Peyer's patch (tissue), 4 donors: Measurements from ENCODE around the gene ANO4. TPM values are rescaled to one million over a fixed set of nuclear protein-coding genes. Genes with fewer than 3 reads are reported as not detected.

Experiments
- DNase-seq, 3 donors: peaks; one replicate each; pipeline ENCODE4 v3.0.0-alpha.2; 2017 to 2019
- H3K27ac ChIP-seq, 4 donors: fragments of 200-600 bp; sonication (generic); one replicate each; pipeline ENCODE4 v1.5.1; 2016 to 2019
- H3K27me3 ChIP-seq, 2 donors: fragments of 200-600 bp; sonication (generic); one replicate each; pipeline ENCODE4 v1.5.1; 2019
- H3K36me3 ChIP-seq, 3 donors: fragments of 200-600 bp; sonication (generic); one replicate each; pipeline ENCODE4 v1.5.1; 2016 to 2019
- H3K4me1 ChIP-seq, 4 donors: fragments of 200-600 bp; sonication (generic); one replicate each; pipeline ENCODE4 v1.5.1; 2016 to 2019
- H3K4me3 ChIP-seq, 4 donors: fragments of 200-600 bp; sonication (generic); 1 replicate in 3 of 4; 2 replicates in 1 of 4; pipeline ENCODE4 v1.5.1; 2016 to 2019; ENCODE audit warnings: mild to moderate bottlenecking in 1 of 4
- H3K9me3 ChIP-seq, 4 donors: fragments of 200-600 bp; sonication (generic); one replicate each; pipeline ENCODE4 v1.5.1; 2016 to 2019; ENCODE audit warnings: mild to moderate bottlenecking in 1 of 4
- POLR2A ChIP-seq, 2 donors: fragments of 450-650 bp; IDR thresholded peaks; one replicate each; pipeline ENCODE4 v1.5.1; 2017; ENCODE audit warnings: antibody characterized with exemption in 2 of 2, mild to moderate bottlenecking in 2 of 2, moderate library complexity in 2 of 2
- total RNA-seq, 4 donors: library from RNA; depleted of rRNA; stranded (reverse); fragments of >200 nt; gene quantifications; one replicate each; pipeline ENCODE4 v1.1.0, GENCODE V29; 2016
- TF ChIP-seq, protein P1 (sequence below), 6 experiments: fragments of 450-650 bp in 4 of 6; fragments of 200-600 bp in 2 of 6; sonication (generic) in 1 of 6; IDR thresholded peaks; one replicate each; pipeline ENCODE4 v1.5.1; 2017 to 2019; ENCODE audit warnings: antibody characterized with exemption in 6 of 6, mild to moderate bottlenecking in 3 of 6, moderate library complexity in 1 of 6

Gene ANO4
- total RNA-seq, 4 donors from 2014 or later: 1.7 TPM; not detected in 3

DNA sequence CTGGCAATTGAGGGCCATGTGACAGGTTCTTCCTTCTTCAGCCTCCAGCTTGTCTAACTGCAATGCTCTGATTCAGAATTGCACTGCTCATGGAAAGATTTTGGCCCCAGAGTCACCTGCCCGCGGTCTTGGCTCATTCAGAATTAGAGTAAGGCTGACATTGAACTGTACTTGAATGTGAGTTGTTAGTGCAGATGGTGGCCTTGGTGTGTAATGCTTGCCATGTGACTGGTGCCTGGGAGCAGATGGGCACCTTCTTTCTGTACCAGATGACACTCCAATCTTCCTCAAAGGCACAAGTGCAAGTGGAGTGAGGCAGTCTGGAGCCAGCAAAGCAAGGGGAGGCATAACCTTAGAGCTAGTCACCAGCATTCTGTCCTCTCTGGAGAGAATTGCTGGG, 36.5 kb upstream of the ANO4 start:
- DNase-seq: no peak
- Histone ChIP-seq H3K27me3 (no peaks in the 10 kb centered on the region), H3K9me3 (no peaks in the 10 kb centered on the region), H3K4me3 (no peak overlapping the region), H3K36me3 (no peaks in the 10 kb centered on the region), H3K4me1 (no peaks in the 10 kb centered on the region), H3K27ac (no peak overlapping the region)
- no peak for TF ChIP-seq POLR2A (IDR thresholded peaks at IDR 0.05)
- TF ChIP-seq, protein P1, sequence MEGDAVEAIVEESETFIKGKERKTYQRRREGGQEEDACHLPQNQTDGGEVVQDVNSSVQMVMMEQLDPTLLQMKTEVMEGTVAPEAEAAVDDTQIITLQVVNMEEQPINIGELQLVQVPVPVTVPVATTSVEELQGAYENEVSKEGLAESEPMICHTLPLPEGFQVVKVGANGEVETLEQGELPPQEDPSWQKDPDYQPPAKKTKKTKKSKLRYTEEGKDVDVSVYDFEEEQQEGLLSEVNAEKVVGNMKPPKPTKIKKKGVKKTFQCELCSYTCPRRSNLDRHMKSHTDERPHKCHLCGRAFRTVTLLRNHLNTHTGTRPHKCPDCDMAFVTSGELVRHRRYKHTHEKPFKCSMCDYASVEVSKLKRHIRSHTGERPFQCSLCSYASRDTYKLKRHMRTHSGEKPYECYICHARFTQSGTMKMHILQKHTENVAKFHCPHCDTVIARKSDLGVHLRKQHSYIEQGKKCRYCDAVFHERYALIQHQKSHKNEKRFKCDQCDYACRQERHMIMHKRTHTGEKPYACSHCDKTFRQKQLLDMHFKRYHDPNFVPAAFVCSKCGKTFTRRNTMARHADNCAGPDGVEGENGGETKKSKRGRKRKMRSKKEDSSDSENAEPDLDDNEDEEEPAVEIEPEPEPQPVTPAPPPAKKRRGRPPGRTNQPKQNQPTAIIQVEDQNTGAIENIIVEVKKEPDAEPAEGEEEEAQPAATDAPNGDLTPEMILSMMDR (IDR thresholded peaks at IDR 0.05): no peak

DNA sequence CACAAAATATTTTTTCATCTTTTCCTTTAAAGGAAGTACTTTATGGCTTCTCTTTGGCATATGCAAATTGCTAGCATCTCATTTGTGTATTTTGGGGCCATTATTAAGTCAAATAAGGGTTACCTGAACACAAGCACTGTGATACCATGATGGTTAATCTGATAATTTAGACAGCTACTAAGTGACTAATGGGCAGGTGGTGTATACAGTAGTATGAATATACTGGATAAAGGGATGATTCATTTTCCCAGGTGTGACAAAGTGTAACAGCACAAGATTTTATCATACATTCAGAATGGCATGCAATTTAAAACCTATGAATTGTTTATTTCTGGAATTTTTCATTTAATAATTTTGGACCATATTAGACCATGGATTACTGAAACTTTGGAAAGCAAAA, 27.2 kb upstream of the ANO4 start:
- H3K4me3 ChIP-seq: no peak overlapping the region
- H3K27ac ChIP-seq: no peak overlapping the region
- no peaks in the 10 kb centered on the region for H3K9me3 ChIP-seq
- no peaks in the 10 kb centered on the region for H3K4me1 ChIP-seq
- H3K27me3 ChIP-seq: no peaks in the 10 kb centered on the region
- TF ChIP-seq, protein P1 (IDR thresholded peaks at IDR 0.05): no peak
- TF ChIP-seq POLR2A (IDR thresholded peaks at IDR 0.05): no peak
- no peak for DNase-seq
- no peaks in the 10 kb centered on the region for H3K36me3 ChIP-seq

DNA sequence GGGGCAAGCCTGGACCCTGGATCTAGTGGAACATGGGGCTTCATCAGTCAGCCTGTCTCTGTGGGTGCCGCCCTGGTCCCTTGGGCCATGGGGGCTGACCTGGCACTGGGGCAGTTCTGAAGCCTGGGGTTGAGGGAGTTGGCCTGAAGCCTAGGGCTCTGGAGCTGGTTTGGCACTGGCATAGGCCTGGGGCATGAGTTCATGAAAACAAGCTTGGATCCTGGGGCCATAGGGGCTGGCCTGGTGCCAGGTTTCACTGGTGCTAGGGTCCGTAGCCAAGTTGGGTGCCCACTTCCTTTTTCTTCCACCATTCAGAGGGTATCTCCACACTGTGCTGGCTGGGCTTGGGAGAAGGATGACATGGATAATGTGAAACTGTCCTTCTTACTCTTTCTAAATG, 26.6 kb upstream of the ANO4 start:
- Histone ChIP-seq H3K4me1 (no peaks in the 10 kb centered on the region), H3K27ac (no peak overlapping the region), H3K27me3 (no peaks in the 10 kb centered on the region), H3K4me3 (no peak overlapping the region), H3K9me3 (no peaks in the 10 kb centered on the region), H3K36me3 (no peaks in the 10 kb centered on the region)
- no peak for DNase-seq
- TF ChIP-seq, protein P1 (IDR thresholded peaks at IDR 0.05): no peak
- TF ChIP-seq POLR2A (IDR thresholded peaks at IDR 0.05): no peak

DNA sequence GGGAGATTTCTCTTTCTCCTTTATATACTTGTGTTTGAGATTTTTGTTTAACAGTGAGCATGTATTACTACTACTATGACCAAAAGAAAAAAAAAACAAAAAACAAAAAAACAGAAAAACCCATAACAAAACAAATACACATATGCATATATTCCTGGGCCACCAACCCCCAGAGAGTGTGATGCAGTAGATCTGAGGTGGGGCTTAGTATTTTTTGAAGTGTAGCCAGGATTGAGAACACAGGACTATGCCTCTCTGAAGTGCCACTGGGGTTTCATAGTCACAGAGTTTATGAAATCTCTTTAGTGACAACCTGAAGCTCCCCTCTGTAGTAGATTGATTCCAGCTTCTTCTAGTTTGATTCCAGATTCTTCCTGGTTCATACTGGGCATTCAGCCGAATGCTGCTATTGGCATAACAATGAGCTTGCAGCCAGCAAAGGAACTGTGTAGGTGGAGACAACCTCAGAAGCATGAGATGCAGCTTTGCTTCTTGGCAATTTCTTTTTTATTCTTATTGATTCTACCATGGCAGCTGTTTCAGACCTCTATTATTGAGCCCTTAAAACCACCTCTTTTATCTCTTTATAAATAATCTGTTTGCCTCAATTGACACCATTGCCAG, 15.5 kb upstream of the ANO4 start:
- no peak overlapping the region for H3K4me3 ChIP-seq
- no peaks in the 10 kb centered on the region for H3K36me3 ChIP-seq
- no peak overlapping the region for H3K27ac ChIP-seq
- TF ChIP-seq POLR2A (IDR thresholded peaks at IDR 0.05): no peak
- TF ChIP-seq, protein P1 (IDR thresholded peaks at IDR 0.05): no peak
- H3K9me3 ChIP-seq: no peaks in the 10 kb centered on the region
- no peak for DNase-seq
- H3K27me3 ChIP-seq: no peaks in the 10 kb centered on the region
- H3K4me1 ChIP-seq: no peaks in the 10 kb centered on the region

DNA sequence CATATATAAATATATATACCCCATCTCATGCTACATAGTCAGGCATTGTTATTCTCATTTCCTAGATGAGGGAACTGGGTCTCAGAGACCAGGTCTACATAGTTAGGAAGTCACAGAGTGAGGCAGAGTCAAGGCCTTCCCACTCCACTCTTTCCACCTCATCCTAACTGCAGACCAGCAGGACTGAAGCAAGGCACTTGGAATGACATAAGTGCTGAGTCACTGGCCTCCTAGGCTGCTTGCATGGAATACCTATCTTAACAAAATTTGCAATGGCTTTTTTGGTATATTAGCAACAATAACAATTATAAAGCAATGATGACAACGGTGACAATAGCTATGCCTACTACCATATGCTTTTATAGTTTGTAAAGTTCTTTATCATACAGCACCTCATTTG, 5.4 kb upstream of the ANO4 start:
- Histone ChIP-seq H3K4me3 (no peak overlapping the region), H3K4me1 (no peaks in the 10 kb centered on the region), H3K9me3 (no peaks in the 10 kb centered on the region), H3K27me3 (no peaks in the 10 kb centered on the region), H3K36me3 (no peaks in the 10 kb centered on the region), H3K27ac (no peak overlapping the region)
- DNase-seq: no peak
- TF ChIP-seq, protein P1 (IDR thresholded peaks at IDR 0.05): no peak
- no peak for TF ChIP-seq POLR2A (IDR thresholded peaks at IDR 0.05)

DNA sequence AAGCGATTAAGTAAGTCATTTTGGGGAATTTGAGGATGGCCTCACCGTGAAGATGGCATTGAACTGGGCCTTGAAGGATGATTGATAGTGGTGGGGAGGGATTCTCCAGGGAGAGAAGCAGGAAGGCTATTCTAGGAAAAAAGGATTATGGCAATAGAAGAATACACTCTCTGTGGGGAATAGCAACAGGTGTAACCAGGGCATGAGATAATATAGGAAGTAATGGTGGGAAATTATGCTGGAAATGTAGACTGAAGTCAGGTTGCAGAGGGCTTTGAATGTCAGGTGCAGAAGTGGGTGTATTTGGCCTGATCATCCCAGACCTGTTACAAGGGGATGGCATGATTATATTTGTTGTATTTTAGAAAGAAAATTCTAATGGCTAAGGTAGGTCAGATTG, 4.6 kb upstream of the ANO4 start:
- no peaks in the 10 kb centered on the region for H3K36me3 ChIP-seq
- no peak for DNase-seq
- peaks cover 0 to 7% of the 10 kb centered on the region in 2 donors for H3K27me3 ChIP-seq
- H3K9me3 ChIP-seq: no peaks in the 10 kb centered on the region
- H3K4me3 ChIP-seq: no peak overlapping the region
- H3K27ac ChIP-seq: no peak overlapping the region
- H3K4me1 ChIP-seq: no peaks in the 10 kb centered on the region
- TF ChIP-seq POLR2A (IDR thresholded peaks at IDR 0.05): no peak
- TF ChIP-seq, protein P1 (IDR thresholded peaks at IDR 0.05): no peak
